KOPT-K1 (cell line): Measurements from ENCODE around the gene ZC3H14.
"Not testable (repeated sequence)": the region's sequence is repeated elsewhere in the genome, so short reads cannot be mapped to it uniquely, and the experiment has no call there.

Source experiments
- H3K27ac ChIP-seq: fragments of 200-600 bp; sonication (generic); 2 replicates; pipeline ENCODE4 v1.5.1; 2016; ENCODE audit warnings: antibody characterized with exemption, mild to moderate bottlenecking, low read depth, low read length; ENCODE audit not compliant: poor library complexity, severe bottlenecking
- H3K36me3 ChIP-seq: fragments of 200-600 bp; sonication (generic); 2 replicates; pipeline ENCODE4 v1.5.1; 2017; ENCODE audit warnings: antibody characterized with exemption, mild to moderate bottlenecking, low read length, moderate library complexity; ENCODE audit not compliant: insufficient read depth
- H3K9me3 ChIP-seq: fragments of 200-600 bp; sonication (generic); 2 replicates; pipeline ENCODE4 v1.5.1; 2017; ENCODE audit warnings: antibody characterized with exemption, low read length, mild to moderate bottlenecking; ENCODE audit not compliant: insufficient read depth, poor library complexity, severe bottlenecking

ZC3H14 gene

GRCh38 chr14:88562831-88563686, at the start of gene ZC3H14:
Gene ZC3H14 (plus strand): TSS chr14:88563037. CDS start chr14:88563134, 97 bp downstream.
- peaks cover 14% of the 10 kb centered on the region for H3K36me3 ChIP-seq
- peak within 1 kb of the TSS; percentile 81 for H3K27ac ChIP-seq
- no peaks in the 10 kb centered on the region for H3K9me3 ChIP-seq

GRCh38 chr14:88515499-88516221, 47.2 kb upstream of the ZC3H14 start:
- Histone ChIP-seq H3K27ac (no peak overlapping the region), H3K36me3 (no peaks in the 10 kb centered on the region), H3K9me3 (no peaks in the 10 kb centered on the region)

- Histone ChIP-seq H3K27ac (peak overlapping the region; percentile 31), H3K9me3 (no peaks in the 10 kb centered on the region), H3K36me3 (no peaks in the 10 kb centered on the region)
Observed at GRCh38 chr14:88516861-88517357, 45.9 kb upstream of the ZC3H14 start.

- Histone ChIP-seq H3K9me3 (no peaks in the 10 kb centered on the region), H3K36me3 (no peaks in the 10 kb centered on the region), H3K27ac (no peak overlapping the region)
Observed at GRCh38 chr14:88518592-88519512, 44.0 kb upstream of the ZC3H14 start.

GRCh38 chr14:88519907-88520306, 42.9 kb upstream of the ZC3H14 start:
- H3K9me3 ChIP-seq: no peaks in the 10 kb centered on the region
- no peak overlapping the region for H3K27ac ChIP-seq
- H3K36me3 ChIP-seq: no peaks in the 10 kb centered on the region

GRCh38 chr14:88521818-88522217, 41.0 kb upstream of the ZC3H14 start:
- H3K36me3 ChIP-seq: no peaks in the 10 kb centered on the region
- H3K9me3 ChIP-seq: no peaks in the 10 kb centered on the region
- no peak overlapping the region for H3K27ac ChIP-seq

- Histone ChIP-seq H3K27ac (no peak overlapping the region), H3K9me3 (no peaks in the 10 kb centered on the region), H3K36me3 (no peaks in the 10 kb centered on the region)
Observed at GRCh38 chr14:88522393-88522792, 40.4 kb upstream of the ZC3H14 start.

GRCh38 chr14:88529889-88530288, 32.9 kb upstream of the ZC3H14 start:
- H3K27ac ChIP-seq, H3K36me3 ChIP-seq: not testable (repeated sequence)
- peaks cover 21% of the 10 kb centered on the region for H3K9me3 ChIP-seq

- Histone ChIP-seq H3K27ac (no peak overlapping the region), H3K9me3 (peaks cover 21% of the 10 kb centered on the region), H3K36me3 (no peaks in the 10 kb centered on the region)
Observed at GRCh38 chr14:88533064-88533602, 29.7 kb upstream of the ZC3H14 start.

GRCh38 chr14:88535149-88535548, 27.7 kb upstream of the ZC3H14 start:
- no peak overlapping the region for H3K27ac ChIP-seq
- no peaks in the 10 kb centered on the region for H3K36me3 ChIP-seq

GRCh38 chr14:88535813-88536212, 27.0 kb upstream of the ZC3H14 start:
- Histone ChIP-seq H3K36me3 (no peaks in the 10 kb centered on the region), H3K27ac (no peak overlapping the region), H3K9me3 (no peaks in the 10 kb centered on the region)

More at GRCh38 chr14:88535149-88535548, 27.7 kb upstream of the ZC3H14 start:
- H3K9me3 ChIP-seq: peaks cover 3% of the 10 kb centered on the region

GRCh38 chr14:88541324-88541723, 21.5 kb upstream of the ZC3H14 start:
- H3K36me3 ChIP-seq: no peaks in the 10 kb centered on the region
- H3K27ac ChIP-seq: no peak overlapping the region
- no peaks in the 10 kb centered on the region for H3K9me3 ChIP-seq

GRCh38 chr14:88542857-88543795, 19.7 kb upstream of the ZC3H14 start:
- no peak overlapping the region for H3K27ac ChIP-seq
- H3K36me3 ChIP-seq: no peaks in the 10 kb centered on the region
- no peaks in the 10 kb centered on the region for H3K9me3 ChIP-seq
